Measurements from ENCODE around the gene ATXN1L. TPM values are rescaled to one million over a fixed set of nuclear protein-coding genes. Genes with fewer than 3 reads are reported as not detected.
A peak's percentile ranks its signal among the peaks of the same experiment; 100 is the strongest.

Gene ATXN1L
- total RNA-seq, 1 experiment from 2014 or later = 44.1 TPM

- Mint-ChIP-seq H3K4me1 (ENCODE audit: low read depth, unreplicated experiment) (peaks cover 19% of the 10 kb centered on the region), H3K4me3 (ENCODE audit: low read depth, unreplicated experiment) (peak overlapping the region; percentile 82), H3K36me3 (ENCODE audit: insufficient read depth, unreplicated experiment) (peaks cover 66% of the 10 kb centered on the region), H3K27me3 (ENCODE audit: unreplicated experiment) (no peaks in the 10 kb centered on the region), H3K27ac (ENCODE audit: unreplicated experiment) (peak overlapping the region; percentile 73), H3K9me3 (ENCODE audit: low read depth, unreplicated experiment) (no peaks in the 10 kb centered on the region)
- no TSS peak for BruUV-seq (replicated peaks)
- intact Hi-C loops (cut with micrococcal nuclease; ENCODE audit: unreplicated experiment) = loop anchor here (10.0 kb wide), 1 partner anchor 92 kb away; the partner anchor contains the start of gene AP1G1
- no peak for DNase-seq
- TF ChIP-seq CTCF (IDR thresholded peaks at IDR 0.05; ENCODE audit: unreplicated experiment) = no peak
- CTCF ChIA-PET = interaction anchor here (0.6 kb wide), 1 partner anchor 578 kb away, joined by 4 read pairs; no protein-coding TSS in a partner anchor
These were observed 51.1 kb downstream of the ATXN1L start for GRCh38 chr16:71896764-71897368.

GRCh38 chr16:71899171-71899570 lies 53.4 kb downstream of the ATXN1L start:
- Mint-ChIP-seq H3K36me3 (ENCODE audit: insufficient read depth, unreplicated experiment) (peaks cover 62% of the 10 kb centered on the region), H3K27me3 (ENCODE audit: unreplicated experiment) (no peaks in the 10 kb centered on the region), H3K27ac (ENCODE audit: unreplicated experiment) (no peak overlapping the region), H3K4me3 (ENCODE audit: low read depth, unreplicated experiment) (no peak overlapping the region), H3K4me1 (ENCODE audit: low read depth, unreplicated experiment) (peaks cover 36% of the 10 kb centered on the region), H3K9me3 (ENCODE audit: low read depth, unreplicated experiment) (no peaks in the 10 kb centered on the region)
- no peak for TF ChIP-seq CTCF (IDR thresholded peaks at IDR 0.05; ENCODE audit: unreplicated experiment)
- CTCF ChIA-PET = interaction anchor here (0.6 to 1.0 kb wide), 2 partner anchors 62 to 75 kb away, joined by 3 read pairs; no protein-coding TSS in a partner anchor
- no TSS peak for BruUV-seq (replicated peaks)
- intact Hi-C loops (cut with micrococcal nuclease; ENCODE audit: unreplicated experiment) = loop anchor here (10.0 kb wide), 1 partner anchor 94 kb away; the partner anchor contains the start of gene AP1G1
- DNase-seq = no peak

GRCh38 chr16:71902656-71903365 lies 57.0 kb downstream of the ATXN1L start:
- no peak for TF ChIP-seq CTCF (IDR thresholded peaks at IDR 0.05; ENCODE audit: unreplicated experiment)
- Mint-ChIP-seq H3K27me3 (ENCODE audit: unreplicated experiment) (no peaks in the 10 kb centered on the region), H3K27ac (ENCODE audit: unreplicated experiment) (peak overlapping the region; percentile 5), H3K4me1 (ENCODE audit: low read depth, unreplicated experiment) (peaks cover 40% of the 10 kb centered on the region), H3K4me3 (ENCODE audit: low read depth, unreplicated experiment) (no peak overlapping the region), H3K9me3 (ENCODE audit: low read depth, unreplicated experiment) (no peaks in the 10 kb centered on the region), H3K36me3 (ENCODE audit: insufficient read depth, unreplicated experiment) (peaks cover 26% of the 10 kb centered on the region)
- CTCF ChIA-PET = interaction anchor here (0.6 kb wide), 2 partner anchors 61 to 106 kb away, joined by 4 to 8 read pairs; no protein-coding TSS in a partner anchor
- BruUV-seq (replicated peaks) = no TSS peak
- DNase-seq = no peak
- intact Hi-C loops (cut with micrococcal nuclease; ENCODE audit: unreplicated experiment) = no loop called here

- peak overlapping the region; percentile 13 for H3K27ac Mint-ChIP-seq (ENCODE audit: unreplicated experiment)
- intact Hi-C loops (cut with micrococcal nuclease; ENCODE audit: unreplicated experiment) = no loop called here
- no peak overlapping the region for H3K4me3 Mint-ChIP-seq (ENCODE audit: low read depth, unreplicated experiment)
- peaks cover 40% of the 10 kb centered on the region for H3K4me1 Mint-ChIP-seq (ENCODE audit: low read depth, unreplicated experiment)
- CTCF ChIA-PET = no interaction called here
- H3K9me3 Mint-ChIP-seq (ENCODE audit: low read depth, unreplicated experiment) = no peaks in the 10 kb centered on the region
- H3K27me3 Mint-ChIP-seq (ENCODE audit: unreplicated experiment) = no peaks in the 10 kb centered on the region
- no peak for TF ChIP-seq CTCF (IDR thresholded peaks at IDR 0.05; ENCODE audit: unreplicated experiment)
- no peak for DNase-seq
- peaks cover 24% of the 10 kb centered on the region for H3K36me3 Mint-ChIP-seq (ENCODE audit: insufficient read depth, unreplicated experiment)
- no TSS peak for BruUV-seq (replicated peaks)
These were observed 57.8 kb downstream of the ATXN1L start for GRCh38 chr16:71903608-71904007.

Data from Calu3 (cell line).